NCI-H2081 (cell line): ENCODE data around the gene C1QTNF12.
A peak's percentile ranks its signal among the peaks of the same experiment; 100 is the strongest.
"Not testable (repeated sequence)": the region's sequence is repeated elsewhere in the genome, so short reads cannot be mapped to it uniquely, and the experiment has no call there.

Experiments
- DNase-seq, 2 experiments: peaks; one replicate each; lab custom pipeline; 2025; lab: John Stamatoyannopoulos, UW

Gene C1QTNF12

DNA sequence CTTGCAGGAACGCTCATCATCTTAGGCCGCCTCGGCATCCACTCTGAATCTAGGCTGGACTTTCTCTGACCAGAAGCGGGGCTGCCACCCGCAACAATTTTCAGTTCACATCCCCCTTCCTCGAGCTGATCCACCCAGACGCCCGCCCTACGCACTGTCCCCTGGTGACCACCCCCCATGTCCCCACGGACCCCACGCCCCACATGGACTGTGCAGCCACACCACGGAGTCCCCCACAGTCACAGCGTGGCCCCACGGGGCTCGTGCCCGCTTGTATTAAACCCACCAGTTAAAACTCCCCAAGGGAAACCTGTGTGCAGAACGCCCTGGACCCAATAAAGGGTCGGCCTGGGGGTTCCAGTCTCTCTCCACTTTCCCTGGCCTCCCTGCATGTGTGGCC is 13.0 kb upstream of the C1QTNF12 start:
- DNase-seq, result no peak

GRCh38 chr1:1259119-1259488 is 12.6 kb upstream of the C1QTNF12 start:
- no peak for DNase-seq

DNA sequence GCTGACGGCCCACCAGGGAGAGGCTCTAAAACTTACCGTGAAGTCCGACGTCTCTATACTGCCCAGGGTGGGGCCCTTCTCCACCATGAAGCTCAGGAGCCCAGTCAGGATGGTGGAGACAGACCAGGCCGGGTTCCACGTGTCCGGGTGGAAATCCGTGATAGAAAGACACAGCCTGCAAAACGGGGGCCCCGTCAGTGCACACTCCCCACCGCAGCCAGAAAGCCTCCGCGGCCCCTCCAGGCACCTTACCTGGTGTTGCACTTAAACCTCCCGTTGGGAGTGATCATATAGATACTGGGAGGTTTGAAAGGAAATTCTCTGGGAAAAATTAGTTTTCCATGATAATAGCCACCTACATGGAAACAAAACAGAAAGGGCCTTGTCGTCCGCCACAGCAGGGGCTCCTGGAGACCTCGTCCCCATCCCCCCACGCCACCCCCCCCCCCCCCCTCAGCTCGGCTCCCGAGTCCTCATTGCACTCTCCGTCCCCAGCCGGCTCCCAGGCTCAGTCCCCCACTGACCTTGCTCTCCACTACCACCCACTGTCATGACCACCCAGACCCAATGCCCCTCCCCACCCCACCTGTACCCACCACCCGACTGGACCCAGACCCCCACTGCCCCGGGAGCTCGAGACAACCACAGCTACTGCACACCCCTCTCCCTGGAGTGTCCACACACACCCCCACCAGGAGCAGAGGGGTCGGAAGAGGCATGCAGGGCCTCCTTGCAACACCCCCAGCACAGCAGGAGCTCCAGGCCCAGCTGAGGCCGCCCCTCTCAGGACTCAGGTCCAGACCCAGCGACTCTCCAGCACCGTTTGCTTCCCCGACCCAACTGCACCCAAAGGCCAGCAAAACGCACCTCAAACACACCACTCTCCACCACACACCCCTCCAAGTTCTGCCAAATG is 10.7 kb upstream of the C1QTNF12 start:
- no peak for DNase-seq

DNA sequence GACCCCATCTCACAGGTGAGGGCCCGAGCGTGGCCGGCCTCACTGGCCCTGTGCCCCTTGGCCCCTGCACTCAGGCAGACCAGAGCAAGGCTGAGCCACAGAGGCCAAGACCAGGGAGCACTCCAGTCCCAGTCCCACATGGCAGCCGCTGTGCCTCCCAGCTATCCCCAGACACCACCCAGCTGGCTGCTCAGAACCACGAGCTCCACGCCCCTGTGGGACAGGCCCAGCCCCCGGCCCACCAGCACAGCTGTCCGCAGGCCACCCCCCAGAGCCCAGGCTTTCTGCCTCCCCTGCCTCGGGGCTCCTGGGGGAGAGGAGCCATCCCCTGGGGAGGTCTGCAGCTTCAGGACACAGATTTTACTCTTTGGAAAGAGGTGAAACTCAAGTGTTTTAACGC is 9.1 kb upstream of the C1QTNF12 start:
- no peak for DNase-seq

- no peak for DNase-seq
These were observed 8.6 kb upstream of the C1QTNF12 start for GRCh38 chr1:1255078-1255477.

GRCh38 chr1:1254667-1254998 is 8.1 kb upstream of the C1QTNF12 start:
- no peak for DNase-seq

DNA sequence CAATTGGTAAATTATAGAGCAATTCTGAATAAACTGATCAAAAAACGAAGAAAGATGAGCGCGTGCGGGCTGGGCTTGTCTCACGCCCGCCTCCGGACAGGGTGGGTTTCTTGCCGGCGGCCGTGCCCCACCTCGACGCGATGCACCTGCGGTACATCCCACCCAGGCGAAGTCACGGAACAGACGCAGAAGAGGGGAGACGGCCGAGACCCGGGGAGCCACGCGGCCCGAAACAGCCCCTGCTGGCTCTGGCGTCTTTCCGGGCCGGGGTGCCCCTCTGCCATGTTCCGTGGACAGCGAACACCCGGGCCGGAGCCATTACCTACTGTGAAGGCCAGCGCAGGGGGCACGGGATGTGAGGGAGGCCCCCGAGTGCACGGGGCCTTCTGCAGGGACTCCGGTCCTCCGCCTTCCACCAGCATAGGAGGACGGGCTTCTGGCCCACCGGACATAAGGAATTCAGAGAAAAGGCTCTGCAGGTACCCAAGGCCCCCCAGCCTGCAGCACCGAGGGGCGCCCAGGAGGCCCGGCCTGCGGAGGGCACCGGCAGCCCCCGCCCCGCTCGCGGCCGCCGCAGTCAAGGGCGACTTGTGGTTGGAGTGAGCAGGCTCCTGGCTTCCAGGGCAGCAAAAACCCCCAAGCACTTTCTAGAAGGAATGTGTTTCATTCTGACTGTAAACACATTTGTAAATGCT is 7.6 kb upstream of the C1QTNF12 start:
- DNase-seq, result no peak

GRCh38 chr1:1253314-1253713 is 6.8 kb upstream of the C1QTNF12 start:
- no peak for DNase-seq

DNA sequence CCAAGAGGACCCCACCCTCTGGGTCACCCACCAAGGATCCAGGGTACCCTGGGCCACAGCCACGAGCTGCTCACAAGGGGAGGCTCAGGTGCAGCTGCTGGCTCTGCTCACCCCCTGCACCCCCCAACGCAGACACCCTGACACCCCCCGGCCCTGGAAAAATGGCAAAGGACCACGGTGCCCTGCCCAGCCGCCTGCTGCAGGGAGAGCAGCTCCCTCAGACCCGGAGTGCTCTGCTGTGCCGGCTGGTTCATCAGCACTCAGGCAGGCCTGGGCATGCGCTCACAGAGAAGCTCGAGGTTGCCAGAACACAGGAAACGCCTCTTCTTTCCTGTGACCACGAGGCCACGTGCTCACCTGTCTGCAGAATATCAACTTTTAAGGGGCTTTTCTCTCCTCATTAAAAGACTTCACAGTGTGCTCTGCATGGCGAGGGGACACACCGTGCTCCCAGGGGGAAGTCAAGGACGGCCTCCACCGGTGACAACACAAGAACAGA is 4.3 kb upstream of the C1QTNF12 start:
- peak in 1 of 2 experiments; percentile 67 for DNase-seq

GRCh38 chr1:1248009-1248913 is 1.7 kb upstream of the C1QTNF12 start:
- DNase-seq, result not testable (repeated sequence)

GRCh38 chr1:1247341-1247913 is 905 bp upstream of the C1QTNF12 start:
- DNase-seq, result no peak

GRCh38 chr1:1245817-1246576 is 525 bp downstream of the C1QTNF12 start:
- no peak for DNase-seq

GRCh38 chr1:1245178-1245816 is 1.2 kb downstream of the C1QTNF12 start:
- DNase-seq, result no peak

- DNase-seq, result no peak
These were observed 2.2 kb downstream of the C1QTNF12 start for GRCh38 chr1:1244192-1244811.

GRCh38 chr1:1243807-1244191 is 2.7 kb downstream of the C1QTNF12 start:
- DNase-seq, result no peak

DNA sequence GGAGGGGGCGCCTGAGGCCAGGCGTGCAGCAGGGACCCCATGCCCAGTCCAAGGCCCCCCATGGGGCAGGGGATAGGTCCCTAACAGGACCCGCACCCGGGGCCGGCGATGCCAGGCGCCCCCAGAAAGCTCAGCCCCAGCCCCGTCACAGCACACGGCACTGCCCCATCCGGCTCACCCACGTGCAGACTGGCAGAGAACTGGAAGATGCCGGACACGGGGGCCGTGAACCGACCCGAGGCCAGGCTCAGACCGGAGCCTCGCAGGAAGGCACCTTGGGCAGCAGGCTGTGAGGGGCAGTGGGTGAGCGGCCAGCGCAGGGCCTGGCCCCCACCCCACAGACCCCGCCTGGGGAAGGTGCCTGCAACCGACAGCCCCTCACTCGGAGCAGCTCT is 3.3 kb downstream of the C1QTNF12 start:
- DNase-seq, result no peak

- no peak for DNase-seq
These were observed 3.9 kb downstream of the C1QTNF12 start for GRCh38 chr1:1242461-1243265.

GRCh38 chr1:1241588-1242219 is 4.8 kb downstream of the C1QTNF12 start:
- no peak for DNase-seq
